Liver (tissue), 9 donors: ENCODE data around the gene FTCD. TPM values are rescaled to one million over a fixed set of nuclear protein-coding genes. Genes with fewer than 3 reads are reported as not detected.
A peak's percentile ranks its signal among the peaks of the same experiment; 100 is the strongest.

Experiments used
- DNase-seq: peaks from one replicate; pipeline ENCODE4 v3.0.0-alpha.2; 2017; ENCODE audit warnings: low spot score
- H3K27ac ChIP-seq, 2 donors: one replicate each; pipeline ENCODE4 v1.7.0; 2013; ENCODE audit warnings: inconsistent platforms in 2 of 2, low read length in 2 of 2, control low read depth in 1 of 2, low read depth in 1 of 2, mild to moderate bottlenecking in 1 of 2
- H3K27me3 ChIP-seq, 4 donors: one replicate each; pipeline versions ENCODE4 v1.6.1 to v1.7.0; 2013; ENCODE audit warnings: low read length in 3 of 4, inconsistent platforms in 1 of 4, mild to moderate bottlenecking in 1 of 4, moderate library complexity in 1 of 4; ENCODE audit not compliant: control insufficient read depth in 4 of 4, insufficient read depth in 4 of 4
- H3K36me3 ChIP-seq, 4 donors: one replicate each; pipeline versions ENCODE4 v1.6.1 to v1.7.0; 2013; ENCODE audit warnings: low read length in 3 of 4, mild to moderate bottlenecking in 3 of 4, low read depth in 1 of 4, moderate library complexity in 1 of 4; ENCODE audit not compliant: control insufficient read depth in 4 of 4, insufficient read depth in 3 of 4
- H3K4me1 ChIP-seq, 4 donors: one replicate each; pipeline versions ENCODE4 v1.6.1 to v1.7.0; 2013; ENCODE audit warnings: low read length in 3 of 4, mild to moderate bottlenecking in 3 of 4, moderate library complexity in 1 of 4; ENCODE audit not compliant: control insufficient read depth in 4 of 4, insufficient read depth in 4 of 4
- H3K4me3 ChIP-seq, 3 donors: one replicate each; pipeline versions ENCODE4 v1.6.1 to v1.7.0; 2013; ENCODE audit warnings: low read length in 3 of 3, control low read depth in 1 of 3, low read depth in 1 of 3, mild to moderate bottlenecking in 1 of 3
- H3K9ac ChIP-seq, 2 donors: one replicate each; pipeline ENCODE4 v1.7.0; 2013; ENCODE audit warnings: low read length in 2 of 2, mild to moderate bottlenecking in 2 of 2, moderate library complexity in 2 of 2, control low read depth in 1 of 2, low read depth in 1 of 2
- H3K9me3 ChIP-seq, 4 donors: one replicate each; pipeline versions ENCODE4 v1.6.1 to v1.7.0; 2013; ENCODE audit warnings: low read length in 3 of 4; ENCODE audit not compliant: control insufficient read depth in 4 of 4
- FOXA1 ChIP-seq: IDR thresholded peaks from 2 replicates; pipeline ENCODE4 v1.6.1; 2016; ENCODE audit warnings: antibody characterized with exemption
- FOXA2 ChIP-seq: IDR thresholded peaks from 2 replicates; pipeline ENCODE4 v1.6.1; 2016; ENCODE audit warnings: antibody characterized with exemption
- GABPA ChIP-seq, 2 donors: IDR thresholded peaks in 1 of 2; conservative IDR thresholded peaks in 1 of 2; 2 replicates each; pipeline ENCODE4 v1.6.1; 2016; ENCODE audit warnings: antibody characterized with exemption in 2 of 2, mild to moderate bottlenecking in 1 of 2, moderate library complexity in 1 of 2
- HNF4G ChIP-seq: IDR thresholded peaks from 2 replicates; pipeline ENCODE4 v1.6.1; 2016; ENCODE audit warnings: antibody characterized with exemption
- JUND ChIP-seq, 2 donors: IDR thresholded peaks; 2 replicates each; pipeline ENCODE4 v1.6.1; 2016; ENCODE audit warnings: antibody characterized with exemption in 2 of 2
- NR2F2 ChIP-seq: IDR thresholded peaks from 2 replicates; pipeline ENCODE4 v1.6.1; 2016; ENCODE audit warnings: antibody characterized with exemption
- RAD21 ChIP-seq, 2 donors: IDR thresholded peaks; 2 replicates each; pipeline ENCODE4 v1.6.1; 2016; ENCODE audit warnings: antibody characterized with exemption in 2 of 2, mild to moderate bottlenecking in 2 of 2
- SP1 ChIP-seq: IDR thresholded peaks from 2 replicates; pipeline ENCODE4 v1.6.1; 2018; ENCODE audit warnings: antibody characterized with exemption, mild to moderate bottlenecking
- TAF1 ChIP-seq: conservative IDR thresholded peaks from 2 replicates; pipeline ENCODE4 v1.6.1; 2016; ENCODE audit warnings: antibody characterized with exemption, mild to moderate bottlenecking
- YY1 ChIP-seq: IDR thresholded peaks from 2 replicates; pipeline ENCODE4 v1.6.1; 2016; ENCODE audit warnings: antibody characterized with exemption, mild to moderate bottlenecking
- WGBS: extraction: QIAGEN DNeasy Blood & Tissue Kit; methylation state at CpG from one replicate; pipeline ENCODE4 v1.1.7; 2013; 5-methylcytosine and 5-hydroxymethylcytosine counted together
- polyA plus RNA-seq, 2 donors: library from polyadenylated mRNA; stranded (reverse) in 1 of 2; unstranded in 1 of 2; fragments of 200-250 nt in 1 of 2; fragments of >200 nt in 1 of 2; fragmentation: Nextera tagmentation in 1 of 2; extraction: Ambion mirVana in 1 of 2; gene quantifications; one replicate each; pipeline versions ENCODE4 v1.2.1 to v1.2.3, GENCODE V29; 2013 to 2015
- total RNA-seq, 2 donors: library from RNA; depleted of rRNA; stranded (reverse); fragments of >200 nt; gene quantifications; one replicate each; pipeline ENCODE4 v1.2.3, GENCODE V29; 2014
- TF ChIP-seq, protein P1 (sequence below): IDR thresholded peaks from 2 replicates; pipeline ENCODE4 v1.6.1; 2016; ENCODE audit warnings: antibody characterized with exemption, mild to moderate bottlenecking
- TF ChIP-seq, protein P2 (sequence below): IDR thresholded peaks from 2 replicates; pipeline ENCODE4 v1.6.1; 2016; ENCODE audit warnings: antibody characterized with exemption
- TF ChIP-seq, protein P3 (sequence below): fragments of 150-350 bp; IDR thresholded peaks from 2 replicates; pipeline ENCODE4 v1.5.1; 2017; ENCODE audit warnings: improper control_type of control experiment, low read depth, low read length; ENCODE audit not compliant: missing input control
- TF ChIP-seq, protein P4 (sequence below): IDR thresholded peaks from 2 replicates; pipeline ENCODE4 v1.6.1; 2016; ENCODE audit warnings: antibody characterized with exemption
- donor health status: healthy.
- donor health status: healthy.
- donor health status: healthy.
- donor health status: healthy.
- donor health status: healthy.

The FTCD gene
- total and polyA plus RNA-seq, 4 donors: 130 to 182 (median 173) TPM

DNA sequence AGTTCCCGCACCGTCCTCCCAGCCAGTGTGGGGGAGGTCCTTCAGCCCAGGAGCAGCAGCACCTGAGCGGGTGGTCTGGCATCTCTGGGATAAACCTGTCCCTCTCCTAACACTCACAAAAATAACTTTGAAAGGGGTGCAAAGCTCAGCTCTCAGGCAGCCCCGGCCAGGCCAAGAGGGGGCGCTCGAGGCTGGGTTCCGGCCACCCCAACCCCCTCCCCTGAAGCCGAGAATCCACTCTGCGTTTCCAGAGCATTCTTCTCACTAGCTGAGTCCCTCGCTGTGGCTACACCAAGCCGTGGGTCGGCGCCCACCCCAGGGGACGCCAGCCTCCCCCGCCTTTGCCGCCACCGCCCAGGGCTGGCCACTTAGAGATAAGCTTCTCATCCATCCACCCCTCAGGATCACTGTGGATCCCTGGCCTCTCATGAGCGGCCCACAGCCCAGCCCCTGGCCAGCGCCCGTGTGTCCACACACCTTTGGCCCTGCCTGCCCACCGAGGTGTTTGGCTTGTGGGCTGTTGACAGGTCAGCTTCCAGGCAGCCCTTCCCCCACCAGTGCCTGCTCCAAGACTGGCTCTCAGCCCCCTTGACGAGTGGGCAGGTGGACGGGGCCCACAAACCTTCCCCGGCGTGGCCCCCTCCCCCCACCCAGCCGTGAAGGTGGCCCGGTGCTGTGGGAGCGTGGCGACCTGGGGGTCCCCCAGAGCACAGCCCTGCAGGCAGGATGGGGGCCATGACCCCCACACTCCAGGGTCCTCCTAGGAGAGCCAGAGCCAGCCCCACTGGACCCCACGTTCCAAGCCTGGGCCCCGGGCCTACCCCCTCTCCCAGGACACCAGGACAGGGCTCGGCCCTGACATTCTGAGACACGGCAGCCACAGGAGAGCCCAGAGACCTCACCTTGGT, 1.9 kb downstream of the FTCD start (continued):
- TF ChIP-seq, protein P1, sequence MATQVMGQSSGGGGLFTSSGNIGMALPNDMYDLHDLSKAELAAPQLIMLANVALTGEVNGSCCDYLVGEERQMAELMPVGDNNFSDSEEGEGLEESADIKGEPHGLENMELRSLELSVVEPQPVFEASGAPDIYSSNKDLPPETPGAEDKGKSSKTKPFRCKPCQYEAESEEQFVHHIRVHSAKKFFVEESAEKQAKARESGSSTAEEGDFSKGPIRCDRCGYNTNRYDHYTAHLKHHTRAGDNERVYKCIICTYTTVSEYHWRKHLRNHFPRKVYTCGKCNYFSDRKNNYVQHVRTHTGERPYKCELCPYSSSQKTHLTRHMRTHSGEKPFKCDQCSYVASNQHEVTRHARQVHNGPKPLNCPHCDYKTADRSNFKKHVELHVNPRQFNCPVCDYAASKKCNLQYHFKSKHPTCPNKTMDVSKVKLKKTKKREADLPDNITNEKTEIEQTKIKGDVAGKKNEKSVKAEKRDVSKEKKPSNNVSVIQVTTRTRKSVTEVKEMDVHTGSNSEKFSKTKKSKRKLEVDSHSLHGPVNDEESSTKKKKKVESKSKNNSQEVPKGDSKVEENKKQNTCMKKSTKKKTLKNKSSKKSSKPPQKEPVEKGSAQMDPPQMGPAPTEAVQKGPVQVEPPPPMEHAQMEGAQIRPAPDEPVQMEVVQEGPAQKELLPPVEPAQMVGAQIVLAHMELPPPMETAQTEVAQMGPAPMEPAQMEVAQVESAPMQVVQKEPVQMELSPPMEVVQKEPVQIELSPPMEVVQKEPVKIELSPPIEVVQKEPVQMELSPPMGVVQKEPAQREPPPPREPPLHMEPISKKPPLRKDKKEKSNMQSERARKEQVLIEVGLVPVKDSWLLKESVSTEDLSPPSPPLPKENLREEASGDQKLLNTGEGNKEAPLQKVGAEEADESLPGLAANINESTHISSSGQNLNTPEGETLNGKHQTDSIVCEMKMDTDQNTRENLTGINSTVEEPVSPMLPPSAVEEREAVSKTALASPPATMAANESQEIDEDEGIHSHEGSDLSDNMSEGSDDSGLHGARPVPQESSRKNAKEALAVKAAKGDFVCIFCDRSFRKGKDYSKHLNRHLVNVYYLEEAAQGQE: peak; percentile 71
- TF ChIP-seq JUND (IDR thresholded peaks at IDR 0.05) (no peak), HNF4G (no peak), TAF1 (no peak)
- TF ChIP-seq, protein P2, sequence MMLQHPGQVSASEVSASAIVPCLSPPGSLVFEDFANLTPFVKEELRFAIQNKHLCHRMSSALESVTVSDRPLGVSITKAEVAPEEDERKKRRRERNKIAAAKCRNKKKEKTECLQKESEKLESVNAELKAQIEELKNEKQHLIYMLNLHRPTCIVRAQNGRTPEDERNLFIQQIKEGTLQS: no peak

DNA sequence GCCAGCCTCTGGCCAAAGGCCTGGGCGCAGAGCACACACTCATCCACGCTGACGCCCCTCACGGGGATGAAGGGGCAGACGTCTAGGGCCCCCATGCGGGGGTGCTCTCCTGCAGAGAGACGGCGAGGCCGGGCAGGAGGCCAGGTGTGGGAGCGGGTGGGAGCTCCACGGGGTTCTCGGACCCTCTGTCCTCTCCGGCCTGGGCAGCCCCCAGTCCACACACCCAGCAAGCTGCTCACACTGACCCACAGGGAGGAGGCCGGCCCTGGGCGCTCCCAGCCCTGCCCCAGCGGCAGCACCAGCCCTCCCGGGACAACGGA, 2.5 kb downstream of the FTCD start:
- TF ChIP-seq NR2F2: no peak
- TF ChIP-seq RAD21 (IDR thresholded peaks at IDR 0.05): no peak
- TF ChIP-seq GABPA (IDR thresholded peaks at IDR 0.05 in 1 of 2, conservative IDR thresholded peaks at IDR 0.05 in 1 of 2): no peak
- TF ChIP-seq SP1: no peak
- no peak for TF ChIP-seq FOXA1
- TF ChIP-seq, protein P3, sequence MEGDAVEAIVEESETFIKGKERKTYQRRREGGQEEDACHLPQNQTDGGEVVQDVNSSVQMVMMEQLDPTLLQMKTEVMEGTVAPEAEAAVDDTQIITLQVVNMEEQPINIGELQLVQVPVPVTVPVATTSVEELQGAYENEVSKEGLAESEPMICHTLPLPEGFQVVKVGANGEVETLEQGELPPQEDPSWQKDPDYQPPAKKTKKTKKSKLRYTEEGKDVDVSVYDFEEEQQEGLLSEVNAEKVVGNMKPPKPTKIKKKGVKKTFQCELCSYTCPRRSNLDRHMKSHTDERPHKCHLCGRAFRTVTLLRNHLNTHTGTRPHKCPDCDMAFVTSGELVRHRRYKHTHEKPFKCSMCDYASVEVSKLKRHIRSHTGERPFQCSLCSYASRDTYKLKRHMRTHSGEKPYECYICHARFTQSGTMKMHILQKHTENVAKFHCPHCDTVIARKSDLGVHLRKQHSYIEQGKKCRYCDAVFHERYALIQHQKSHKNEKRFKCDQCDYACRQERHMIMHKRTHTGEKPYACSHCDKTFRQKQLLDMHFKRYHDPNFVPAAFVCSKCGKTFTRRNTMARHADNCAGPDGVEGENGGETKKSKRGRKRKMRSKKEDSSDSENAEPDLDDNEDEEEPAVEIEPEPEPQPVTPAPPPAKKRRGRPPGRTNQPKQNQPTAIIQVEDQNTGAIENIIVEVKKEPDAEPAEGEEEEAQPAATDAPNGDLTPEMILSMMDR: no peak
- no peak for TF ChIP-seq FOXA2
- TF ChIP-seq, protein P1: no peak
- TF ChIP-seq, protein P4, sequence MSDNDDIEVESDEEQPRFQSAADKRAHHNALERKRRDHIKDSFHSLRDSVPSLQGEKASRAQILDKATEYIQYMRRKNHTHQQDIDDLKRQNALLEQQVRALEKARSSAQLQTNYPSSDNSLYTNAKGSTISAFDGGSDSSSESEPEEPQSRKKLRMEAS: no peak
- TF ChIP-seq YY1: no peak
- no peak for TF ChIP-seq JUND (IDR thresholded peaks at IDR 0.05)
- peaks cover 10 to 20% (median 15%) of the 10 kb centered on the region in 4 donors for H3K36me3 ChIP-seq
- H3K27ac ChIP-seq: peak overlapping the region; percentile 83 to 92
- peak overlapping the region; percentile 4 to 99 for H3K9ac ChIP-seq
- no peaks in the 10 kb centered on the region for H3K9me3 ChIP-seq
- WGBS: 22% methylated on average over 18 of the region's 18 CpGs
- H3K4me3 ChIP-seq: peak overlapping the region in 2 of 3 donors; percentile 45 to 85
- H3K4me1 ChIP-seq: peaks cover 4 to 39% (median 17%) of the 10 kb centered on the region in 4 donors
- no peaks in the 10 kb centered on the region for H3K27me3 ChIP-seq
- no peak for DNase-seq
